Measurements from ENCODE around the gene GOLGA2. TPM values are rescaled to one million over a fixed set of nuclear protein-coding genes. Genes with fewer than 3 reads are reported as not detected.

The GOLGA2 gene
- total and polyA plus RNA-seq, 2 of the 13 experiments (the other 11 are each of a cell fraction or from before 2014, with no cell fraction given): 45.3 to 45.8 TPM

- TF ChIP-seq MAFF (IDR thresholded peaks at IDR 0.05; ENCODE audit: low read depth, low read length) (no peak), ZNF280B (CRISPR knock-in tag; IDR thresholded peaks at IDR 0.05; ENCODE audit: borderline replicate concordance) (no peak), NFE2L1 (CRISPR knock-in tag; IDR thresholded peaks at IDR 0.05; ENCODE audit: borderline replicate concordance) (no peak), SP4 (CRISPR knock-in tag; IDR thresholded peaks at IDR 0.05) (peak; percentile 93)
Observed at GRCh38 chr9:128276008-128276573, 284 bp upstream of the GOLGA2 start, which contains the start of gene SWI5 (continued).

GRCh38 chr9:128274245-128274644 is 1.6 kb downstream of the GOLGA2 start:
- H3K27ac ChIP-seq (ENCODE audit: extremely low read length, insufficient read depth, low read length): peak overlapping the region; percentile 85
- POLR2A ChIA-PET: interaction anchor here (1.0 kb wide), 1 partner anchor 67 kb away, joined by 3 read pairs; no protein-coding TSS in a partner anchor
- no peak for DNase-seq (ENCODE audit: low spot score)
- H4K20me1 ChIP-seq (ENCODE audit: insufficient read depth, low read length): 0 out of 2 replicates have a peak, but pooled peaks cover 5% of the 10 kb centered on the region
- H3K4me1 ChIP-seq (ENCODE audit: insufficient read depth, low read length): peaks cover 29% of the 10 kb centered on the region
- CTCF ChIA-PET (ENCODE audit: low intra/inter-chr PET ratio, low total read pairs): no interaction called here
- 48% methylated on average over 8 of the region's 8 CpGs for WGBS (ENCODE audit: low lambda C conversion rate)
- peaks cover 30% of the 10 kb centered on the region for H3K79me2 ChIP-seq (ENCODE audit: insufficient read depth, low read length)
- BruUV-seq (replicated peaks): no TSS peak
- no peak for FAIRE-seq
- intact Hi-C loops (cut with micrococcal nuclease; ENCODE audit: unreplicated experiment): no loop called here
- no peaks in the 10 kb centered on the region; a peak in 1 of 5 replicates for H3K27me3 ChIP-seq (ENCODE audit: control insufficient read depth in 1 of 2, insufficient read depth in 2 of 2, low read length in 2 of 2)
- peak; percentile 39; the same call in 1 of the 2 replicates for TF ChIP-seq PATZ1 (CRISPR knock-in tag; IDR thresholded peaks at IDR 0.05)
- 0 out of 2 replicates have a peak, but pooled peaks have one; percentile 31 for TF ChIP-seq ARID2 (CRISPR knock-in tag; IDR thresholded peaks at IDR 0.05; ENCODE audit: borderline replicate concordance)
- no peak for TF ChIP-seq HNRNPUL1 (IDR thresholded peaks at IDR 0.05; ENCODE audit: low read depth, low read length)
- TF ChIP-seq NR2F6 (IDR thresholded peaks at IDR 0.05): peak; percentile 47; the same call in 1 of the 2 replicates
- TF ChIP-seq NR2F6 (CRISPR knock-in tag; IDR thresholded peaks at IDR 0.05): peak; percentile 62
- peak; percentile 67 for TF ChIP-seq ZNF121 (CRISPR knock-in tag; IDR thresholded peaks at IDR 0.05)
- TF ChIP-seq RARA (CRISPR knock-in tag; IDR thresholded peaks at IDR 0.05): peak; percentile 48
- TF ChIP-seq NR2F1 (CRISPR knock-in tag; IDR thresholded peaks at IDR 0.05): peak in 1 of 2 experiments; percentile 34; a peak in 1 of 4 replicates
- 0 out of 4 replicates have a peak, but pooled peaks of 1 of the 2 experiments have one; percentile 30 for TF ChIP-seq POLR2A (IDR thresholded peaks at IDR 0.05; ENCODE audit: insufficient read depth in 1 of 2, low read depth in 2 of 2, low read length in 2 of 2)
- TF ChIP-seq, protein P1, sequence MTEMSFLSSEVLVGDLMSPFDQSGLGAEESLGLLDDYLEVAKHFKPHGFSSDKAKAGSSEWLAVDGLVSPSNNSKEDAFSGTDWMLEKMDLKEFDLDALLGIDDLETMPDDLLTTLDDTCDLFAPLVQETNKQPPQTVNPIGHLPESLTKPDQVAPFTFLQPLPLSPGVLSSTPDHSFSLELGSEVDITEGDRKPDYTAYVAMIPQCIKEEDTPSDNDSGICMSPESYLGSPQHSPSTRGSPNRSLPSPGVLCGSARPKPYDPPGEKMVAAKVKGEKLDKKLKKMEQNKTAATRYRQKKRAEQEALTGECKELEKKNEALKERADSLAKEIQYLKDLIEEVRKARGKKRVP (CRISPR knock-in tag; IDR thresholded peaks at IDR 0.05): no peak
- TF ChIP-seq, protein P2, sequence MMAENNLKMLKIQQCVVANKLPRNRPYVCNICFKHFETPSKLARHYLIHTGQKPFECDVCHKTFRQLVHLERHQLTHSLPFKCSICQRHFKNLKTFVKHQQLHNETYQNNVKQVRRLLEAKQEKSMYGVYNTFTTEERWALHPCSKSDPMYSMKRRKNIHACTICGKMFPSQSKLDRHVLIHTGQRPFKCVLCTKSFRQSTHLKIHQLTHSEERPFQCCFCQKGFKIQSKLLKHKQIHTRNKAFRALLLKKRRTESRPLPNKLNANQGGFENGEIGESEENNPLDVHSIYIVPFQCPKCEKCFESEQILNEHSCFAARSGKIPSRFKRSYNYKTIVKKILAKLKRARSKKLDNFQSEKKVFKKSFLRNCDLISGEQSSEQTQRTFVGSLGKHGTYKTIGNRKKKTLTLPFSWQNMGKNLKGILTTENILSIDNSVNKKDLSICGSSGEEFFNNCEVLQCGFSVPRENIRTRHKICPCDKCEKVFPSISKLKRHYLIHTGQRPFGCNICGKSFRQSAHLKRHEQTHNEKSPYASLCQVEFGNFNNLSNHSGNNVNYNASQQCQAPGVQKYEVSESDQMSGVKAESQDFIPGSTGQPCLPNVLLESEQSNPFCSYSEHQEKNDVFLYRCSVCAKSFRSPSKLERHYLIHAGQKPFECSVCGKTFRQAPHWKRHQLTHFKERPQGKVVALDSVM (CRISPR knock-in tag; IDR thresholded peaks at IDR 0.05): peak; percentile 74; the same call in 1 of the 2 replicates
- H3K36me3 ChIP-seq (replicated peaks in 1 of 2; ENCODE audit: control insufficient read depth in 1 of 2, insufficient read depth in 2 of 2, low read length in 2 of 2): peaks cover 8 to 28% of the 10 kb centered on the region in 2 experiments; a peak in 3 of 5 replicates
- no peak for ATAC-seq
- H3K4me2 ChIP-seq (ENCODE audit: low read depth, low read length): peak overlapping the region; percentile 85
- H2AFZ ChIP-seq (ENCODE audit: low read length): no peak overlapping the region
- in situ Hi-C loops (cut with HindIII; ENCODE audit: extremely low pct_ligation_motif_present, low pct_unique_long_range_greater_than_20kb): no loop called here
- H3K9ac ChIP-seq (ENCODE audit: insufficient read depth, low read depth, low read length): peak overlapping the region; percentile 94
- no peaks in the 10 kb centered on the region for H3K9me3 ChIP-seq (ENCODE audit: low read length)
- peak overlapping the region; percentile 3 to 98 (median 96); a peak in 4 of 6 replicates for H3K4me3 ChIP-seq (replicated peaks in 1 of 3; ENCODE audit: insufficient read depth in 1 of 3, low read depth in 2 of 3, low read length in 3 of 3)

Measured in HepG2 (cell line).